Mucosa of descending colon (tissue), 3 donors: ENCODE data around the gene PIGO. TPM values are rescaled to one million over a fixed set of nuclear protein-coding genes. Genes with fewer than 3 reads are reported as not detected.

ENCODE experiments used
- ATAC-seq: fragments of 200-7000 bp; cut with Tn5 transposase; one replicate; pipeline ENCODE4 v1.9.1; 2020; ENCODE audit warnings: mild to moderate bottlenecking, moderate library complexity
- DNase-seq, 3 donors: peaks; one replicate each; pipeline ENCODE4 v3.0.0-alpha.2; 2020
- H3K36me3 ChIP-seq: fragments of 200-600 bp; one replicate; pipeline ENCODE4 v1.8.0; 2021; ENCODE audit warnings: low read depth, mild to moderate bottlenecking
- H3K4me1 ChIP-seq: fragments of 200-600 bp; one replicate; pipeline ENCODE4 v1.8.0; 2021; ENCODE audit warnings: low read depth, mild to moderate bottlenecking
- H3K4me3 ChIP-seq: fragments of 200-600 bp; one replicate; pipeline ENCODE4 v1.8.0; 2021; ENCODE audit warnings: mild to moderate bottlenecking
- H3K9me3 ChIP-seq: fragments of 200-600 bp; one replicate; pipeline ENCODE4 v1.8.0; 2021; ENCODE audit warnings: mild to moderate bottlenecking
- CTCF ChIP-seq: fragments of 200-600 bp; IDR thresholded peaks from one replicate; pipeline ENCODE4 v1.8.0; 2022; ENCODE audit warnings: antibody characterized with exemption, mild to moderate bottlenecking
- intact Hi-C, 2 donors: fragments of 100-400 bp; cut with DNase I in 1 of 2; cut with micrococcal nuclease in 1 of 2; formaldehyde crosslinking; loops; one replicate each; pipeline versions ENCODE4 v1.11.0 to v1.11.1; 2022; cut with DNase I, micrococcal nuclease
- total RNA-seq, 3 donors: library from RNA; stranded (reverse); fragmentation: NEBNext Ultra II Directional in 2 of 3; extraction: Animal tissue kit (Norgen Biotek cat#: 25700) in 2 of 3; gene quantifications; one replicate each; pipeline versions ENCODE4 v1.2.1 to v1.2.4, GENCODE V29; 2021 to 2023
- donor health status: DM: no; HTN: no; CAD: no; lungs with moderate emphysema.
- donor health status: DM: no; HTN: no; CAD: no.
- donor health status: DM: no; HTN: yes; CAD: no.

The PIGO gene
- total RNA-seq, 3 donors from 2014 or later = 22.3 to 35.8 (median 32.9) TPM

- no peak for DNase-seq
- Histone ChIP-seq H3K9me3 (no peaks in the 10 kb centered on the region), H3K36me3 (no peaks in the 10 kb centered on the region), H3K4me1 (peaks cover 12% of the 10 kb centered on the region), H3K4me3 (no peak overlapping the region)
- no peak for TF ChIP-seq CTCF
- intact Hi-C loops = no loop called here
- no peak for ATAC-seq
Measured at GRCh38 chr9:35105126-35105525, 8.7 kb upstream of the PIGO start.

- ATAC-seq = no peak
- no peaks in the 10 kb centered on the region for H3K36me3 ChIP-seq
- no peak overlapping the region for H3K4me3 ChIP-seq
- H3K9me3 ChIP-seq = no peaks in the 10 kb centered on the region
- no peak for TF ChIP-seq CTCF
- intact Hi-C loops = no loop called here
- no peak for DNase-seq
- H3K4me1 ChIP-seq = peaks cover 10% of the 10 kb centered on the region
Measured at GRCh38 chr9:35104586-35104985, 8.2 kb upstream of the PIGO start.

GRCh38 chr9:35103660-35104191, 7.3 kb upstream of the PIGO start:
- intact Hi-C loops = no loop called here
- peak in 1 of 3 donors; percentile 17 for DNase-seq
- Histone ChIP-seq H3K9me3 (no peaks in the 10 kb centered on the region), H3K36me3 (no peaks in the 10 kb centered on the region), H3K4me3 (no peak overlapping the region), H3K4me1 (peaks cover 10% of the 10 kb centered on the region)
- no peak for TF ChIP-seq CTCF
- ATAC-seq = no peak

GRCh38 chr9:35102769-35103659, 6.6 kb upstream of the PIGO start, which contains the start of gene STOML2:
STOML2 (minus strand) TSS chr9:35103131; CDS start chr9:35103094, 37 bp downstream.
- TF ChIP-seq CTCF = no peak
- no peaks in the 10 kb centered on the region for H3K9me3 ChIP-seq
- peak within 1 kb of the TSS; percentile 50 for H3K4me3 ChIP-seq
- intact Hi-C loops = no loop called here
- no peaks in the 10 kb centered on the region for H3K36me3 ChIP-seq
- DNase-seq (peak; percentile 92 to 96 (median 95)), ATAC-seq (peak; percentile 99)
- peaks cover 10% of the 10 kb centered on the region for H3K4me1 ChIP-seq

- Histone ChIP-seq H3K4me1 (peaks cover 10% of the 10 kb centered on the region), H3K9me3 (no peaks in the 10 kb centered on the region), H3K36me3 (no peaks in the 10 kb centered on the region), H3K4me3 (peak overlapping the region; percentile 50)
- ATAC-seq = peak; percentile 47
- intact Hi-C loops = no loop called here
- no peak for TF ChIP-seq CTCF
- DNase-seq = peak in 1 of 3 donors; percentile 69
Measured at GRCh38 chr9:35102465-35102768, 6.0 kb upstream of the PIGO start.
